ENCODE data around the gene NPAS3.

The NPAS3 gene

GRCh38 chr14:33776871-33777270 is 838.2 kb downstream of the NPAS3 start:
- Histone ChIP-seq H3K4me3 (no peak overlapping the region), H3K9me3 (ENCODE audit: low read depth, low read length) (no peaks in the 10 kb centered on the region), H3K36me3 (ENCODE audit: insufficient read depth, low read length) (no peaks in the 10 kb centered on the region), H3K9ac (ENCODE audit: insufficient read length) (no peak overlapping the region), H3K27ac (no peak overlapping the region)
- no peak for TF ChIP-seq EZH2 (IDR thresholded peaks at IDR 0.05)
- TF ChIP-seq FOXP2 (optimal IDR thresholded peaks at IDR 0.05; ENCODE audit: control extremely low read depth, extremely low read length, insufficient read depth): no peak
- no peak for TF ChIP-seq POLR2AphosphoS5 (IDR thresholded peaks at IDR 0.05; ENCODE audit: borderline replicate concordance, low read depth, low read length)
- no peak for DNase-seq (ENCODE audit: low read depth, low spot score)

- TF ChIP-seq POLR2AphosphoS5 (IDR thresholded peaks at IDR 0.05; ENCODE audit: borderline replicate concordance, low read depth, low read length) (no peak), FOXP2 (optimal IDR thresholded peaks at IDR 0.05; ENCODE audit: control extremely low read depth, extremely low read length, insufficient read depth) (no peak), EZH2 (IDR thresholded peaks at IDR 0.05) (no peak)
- DNase-seq (ENCODE audit: low read depth, low spot score): no peak
- Histone ChIP-seq H3K4me3 (no peak overlapping the region), H3K36me3 (ENCODE audit: insufficient read depth, low read length) (no peaks in the 10 kb centered on the region), H3K27ac (no peak overlapping the region), H3K9me3 (ENCODE audit: low read depth, low read length) (no peaks in the 10 kb centered on the region), H3K9ac (ENCODE audit: insufficient read length) (no peak overlapping the region)
Observed at GRCh38 chr14:33777681-33778080, 839.0 kb downstream of the NPAS3 start.

GRCh38 chr14:33780035-33780434 is 841.4 kb downstream of the NPAS3 start:
- Histone ChIP-seq H3K4me3 (no peak overlapping the region), H3K9ac (ENCODE audit: insufficient read length) (no peak overlapping the region), H3K27ac (no peak overlapping the region), H3K9me3 (ENCODE audit: low read depth, low read length) (no peaks in the 10 kb centered on the region), H3K36me3 (ENCODE audit: insufficient read depth, low read length) (no peaks in the 10 kb centered on the region)
- TF ChIP-seq POLR2AphosphoS5 (IDR thresholded peaks at IDR 0.05; ENCODE audit: borderline replicate concordance, low read depth, low read length) (no peak), FOXP2 (optimal IDR thresholded peaks at IDR 0.05; ENCODE audit: control extremely low read depth, extremely low read length, insufficient read depth) (no peak), EZH2 (IDR thresholded peaks at IDR 0.05) (no peak)
- DNase-seq (ENCODE audit: low read depth, low spot score): no peak

- H3K27ac ChIP-seq: no peak overlapping the region
- H3K4me3 ChIP-seq: no peak overlapping the region
- TF ChIP-seq EZH2 (IDR thresholded peaks at IDR 0.05): no peak
- TF ChIP-seq FOXP2 (optimal IDR thresholded peaks at IDR 0.05; ENCODE audit: control extremely low read depth, extremely low read length, insufficient read depth): no peak
- no peak for TF ChIP-seq POLR2AphosphoS5 (IDR thresholded peaks at IDR 0.05; ENCODE audit: borderline replicate concordance, low read depth, low read length)
- H3K9ac ChIP-seq (ENCODE audit: insufficient read length): no peak overlapping the region
- no peak for DNase-seq (ENCODE audit: low read depth, low spot score)
- no peaks in the 10 kb centered on the region for H3K9me3 ChIP-seq (ENCODE audit: low read depth, low read length)
- H3K36me3 ChIP-seq (ENCODE audit: insufficient read depth, low read length): no peaks in the 10 kb centered on the region
Observed at GRCh38 chr14:33781236-33781635, 842.6 kb downstream of the NPAS3 start.

- H3K36me3 ChIP-seq (ENCODE audit: insufficient read depth, low read length): no peaks in the 10 kb centered on the region
- H3K4me3 ChIP-seq: no peak overlapping the region
- H3K9me3 ChIP-seq (ENCODE audit: low read depth, low read length): no peaks in the 10 kb centered on the region
- H3K27ac ChIP-seq: no peak overlapping the region
- H3K9ac ChIP-seq (ENCODE audit: insufficient read length): no peak overlapping the region
- TF ChIP-seq FOXP2 (optimal IDR thresholded peaks at IDR 0.05; ENCODE audit: control extremely low read depth, extremely low read length, insufficient read depth) (no peak), POLR2AphosphoS5 (IDR thresholded peaks at IDR 0.05; ENCODE audit: borderline replicate concordance, low read depth, low read length) (no peak), EZH2 (IDR thresholded peaks at IDR 0.05) (no peak)
- DNase-seq (ENCODE audit: low read depth, low spot score): no peak
Observed at GRCh38 chr14:33782923-33783322, 844.2 kb downstream of the NPAS3 start.

- H3K4me3 ChIP-seq: no peak overlapping the region
- no peaks in the 10 kb centered on the region for H3K36me3 ChIP-seq (ENCODE audit: insufficient read depth, low read length)
- no peaks in the 10 kb centered on the region for H3K9me3 ChIP-seq (ENCODE audit: low read depth, low read length)
- TF ChIP-seq FOXP2 (optimal IDR thresholded peaks at IDR 0.05; ENCODE audit: control extremely low read depth, extremely low read length, insufficient read depth): no peak
- TF ChIP-seq POLR2AphosphoS5 (IDR thresholded peaks at IDR 0.05; ENCODE audit: borderline replicate concordance, low read depth, low read length): no peak
- no peak for TF ChIP-seq EZH2 (IDR thresholded peaks at IDR 0.05)
- H3K9ac ChIP-seq (ENCODE audit: insufficient read length): no peak overlapping the region
- no peak for DNase-seq (ENCODE audit: low read depth, low spot score)
- H3K27ac ChIP-seq: no peak overlapping the region
Observed at GRCh38 chr14:33786091-33786825, 847.6 kb downstream of the NPAS3 start.

GRCh38 chr14:33788161-33788560 is 849.5 kb downstream of the NPAS3 start:
- no peak for DNase-seq (ENCODE audit: low read depth, low spot score)
- Histone ChIP-seq H3K27ac (no peak overlapping the region), H3K4me3 (no peak overlapping the region), H3K9ac (ENCODE audit: insufficient read length) (no peak overlapping the region), H3K9me3 (ENCODE audit: low read depth, low read length) (no peaks in the 10 kb centered on the region), H3K36me3 (ENCODE audit: insufficient read depth, low read length) (no peaks in the 10 kb centered on the region)
- no peak for TF ChIP-seq EZH2 (IDR thresholded peaks at IDR 0.05)
- no peak for TF ChIP-seq POLR2AphosphoS5 (IDR thresholded peaks at IDR 0.05; ENCODE audit: borderline replicate concordance, low read depth, low read length)
- no peak for TF ChIP-seq FOXP2 (optimal IDR thresholded peaks at IDR 0.05; ENCODE audit: control extremely low read depth, extremely low read length, insufficient read depth)

- H3K9me3 ChIP-seq (ENCODE audit: low read depth, low read length): no peaks in the 10 kb centered on the region
- H3K9ac ChIP-seq (ENCODE audit: insufficient read length): no peak overlapping the region
- no peak overlapping the region for H3K4me3 ChIP-seq
- no peak for TF ChIP-seq EZH2 (IDR thresholded peaks at IDR 0.05)
- no peak for TF ChIP-seq FOXP2 (optimal IDR thresholded peaks at IDR 0.05; ENCODE audit: control extremely low read depth, extremely low read length, insufficient read depth)
- TF ChIP-seq POLR2AphosphoS5 (IDR thresholded peaks at IDR 0.05; ENCODE audit: borderline replicate concordance, low read depth, low read length): no peak
- DNase-seq (ENCODE audit: low read depth, low spot score): no peak
- no peak overlapping the region for H3K27ac ChIP-seq
- no peaks in the 10 kb centered on the region for H3K36me3 ChIP-seq (ENCODE audit: insufficient read depth, low read length)
Observed at GRCh38 chr14:33790996-33791395, 852.3 kb downstream of the NPAS3 start.
